Vein endothelial cell (primary cell): ENCODE data around the gene CERCAM. TPM values are rescaled to one million over a fixed set of nuclear protein-coding genes. Genes with fewer than 3 reads are reported as not detected.

Experiments used
- total RNA-seq: library from RNA; depleted of rRNA; stranded (reverse); fragments of >200 nt; gene quantifications from 2 replicates; pipeline ENCODE4 v1.2.3, GENCODE V29; 2012

Gene CERCAM, protein sequence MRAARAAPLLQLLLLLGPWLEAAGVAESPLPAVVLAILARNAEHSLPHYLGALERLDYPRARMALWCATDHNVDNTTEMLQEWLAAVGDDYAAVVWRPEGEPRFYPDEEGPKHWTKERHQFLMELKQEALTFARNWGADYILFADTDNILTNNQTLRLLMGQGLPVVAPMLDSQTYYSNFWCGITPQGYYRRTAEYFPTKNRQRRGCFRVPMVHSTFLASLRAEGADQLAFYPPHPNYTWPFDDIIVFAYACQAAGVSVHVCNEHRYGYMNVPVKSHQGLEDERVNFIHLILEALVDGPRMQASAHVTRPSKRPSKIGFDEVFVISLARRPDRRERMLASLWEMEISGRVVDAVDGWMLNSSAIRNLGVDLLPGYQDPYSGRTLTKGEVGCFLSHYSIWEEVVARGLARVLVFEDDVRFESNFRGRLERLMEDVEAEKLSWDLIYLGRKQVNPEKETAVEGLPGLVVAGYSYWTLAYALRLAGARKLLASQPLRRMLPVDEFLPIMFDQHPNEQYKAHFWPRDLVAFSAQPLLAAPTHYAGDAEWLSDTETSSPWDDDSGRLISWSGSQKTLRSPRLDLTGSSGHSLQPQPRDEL
- total RNA-seq: 22.4 and 44.7 TPM in 2 replicates

DNA sequence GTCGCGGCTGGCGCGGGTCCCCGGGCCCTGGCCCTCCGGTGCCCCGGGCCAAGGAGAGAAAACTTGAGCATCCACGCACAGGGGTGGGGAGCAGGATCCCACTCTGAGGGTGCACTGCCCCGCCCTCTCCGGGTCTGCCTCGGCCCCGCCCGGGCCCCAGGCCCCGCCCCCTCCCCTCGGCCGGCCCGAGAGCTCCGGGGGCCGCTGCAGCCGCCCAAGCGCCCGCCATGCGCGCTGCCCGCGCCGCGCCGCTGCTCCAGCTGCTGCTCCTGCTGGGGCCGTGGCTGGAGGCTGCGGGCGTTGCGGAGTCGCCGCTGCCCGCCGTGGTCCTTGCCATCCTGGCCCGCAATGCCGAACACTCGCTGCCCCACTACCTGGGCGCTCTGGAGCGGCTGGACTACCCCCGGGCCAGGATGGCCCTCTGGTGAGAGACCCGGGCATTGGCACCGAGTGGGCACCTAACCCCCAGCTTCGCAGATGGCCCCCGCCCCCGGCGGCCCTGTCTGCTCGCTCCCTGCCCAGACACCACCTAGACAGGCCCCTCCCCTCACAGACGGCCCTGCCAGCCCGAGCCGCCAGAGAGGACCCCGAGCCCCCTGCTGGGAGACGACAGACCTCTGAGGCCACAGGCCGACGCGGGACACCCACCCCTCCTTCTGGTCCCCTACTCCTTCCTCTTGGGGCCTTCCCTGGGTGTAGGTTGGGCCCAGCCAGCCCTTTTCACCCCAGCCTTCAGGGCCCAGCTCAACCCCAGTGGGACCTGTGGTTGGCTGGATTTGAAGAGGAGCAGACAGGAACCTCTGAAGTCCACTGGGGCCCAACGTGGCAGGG, at the start of gene CERCAM:
Gene CERCAM (plus strand): TSS at position 207 of the 831 bp plus-strand sequence. CDS start 21 bp downstream, at position 228.

DNA sequence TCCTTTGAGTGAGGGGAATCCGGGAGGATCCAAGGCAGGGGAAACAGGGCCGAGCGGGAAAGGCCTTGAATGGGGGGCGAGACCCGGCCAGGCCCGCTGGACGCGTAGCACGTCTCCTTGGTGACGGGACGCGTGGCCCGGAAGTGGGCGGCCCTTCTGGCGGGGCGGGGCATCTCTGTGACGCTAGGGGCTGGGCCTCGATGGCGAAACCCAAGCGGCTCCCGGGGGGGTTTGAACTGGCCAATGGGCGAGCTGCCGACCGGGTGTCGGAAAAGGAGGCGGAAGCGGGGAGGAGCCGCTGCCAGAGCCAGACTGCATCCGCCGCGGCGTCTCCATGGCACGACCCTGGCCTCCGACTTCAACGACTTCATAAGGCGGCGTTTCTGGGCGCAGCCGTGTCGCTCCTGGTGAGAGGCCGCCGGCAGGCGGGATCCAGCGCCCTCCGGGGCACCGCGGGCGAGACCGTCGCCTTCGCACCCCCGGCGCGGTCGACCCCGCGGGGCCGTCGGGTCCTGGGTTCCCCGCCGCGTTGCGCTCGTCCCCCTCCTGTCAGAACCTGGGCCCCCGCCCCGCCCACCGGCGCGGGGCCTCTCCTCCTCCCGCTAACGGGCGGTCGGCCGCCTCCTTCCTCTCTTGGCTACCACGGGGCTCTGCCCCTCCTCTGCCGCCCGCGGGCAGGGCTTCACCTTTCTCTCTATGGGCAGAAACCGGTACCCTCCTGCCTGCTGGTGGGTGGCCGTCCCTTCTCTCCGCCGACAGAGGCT, 35.4 kb downstream of the CERCAM start, which contains the start of gene ODF2:
Gene ODF2 (plus strand): TSS at position 158 of the 764 bp plus-strand sequence. CDS start 86 bp downstream, at position 244.

Other genes starting within 250 kb of the CERCAM start
- gene CIZ1, start 229.3 kb upstream of the CERCAM start, total RNA-seq: 39.7 and 42.5 TPM in 2 replicates
- gene DNM1, start 217.5 kb upstream of the CERCAM start, total RNA-seq: 0.48 and 0.98 TPM in 2 replicates
- gene GOLGA2, start 144.8 kb upstream of the CERCAM start, total RNA-seq: 78.3 and 79.7 TPM in 2 replicates
- 20.5 and 23.5 TPM in 2 replicates for gene SWI5, start 144.6 kb upstream of the CERCAM start, total RNA-seq
- gene TRUB2, start 98.4 kb upstream of the CERCAM start, total RNA-seq: 16.7 and 24.2 TPM in 2 replicates
- 45.7 and 46.2 TPM in 2 replicates for gene COQ4, start 98.0 kb upstream of the CERCAM start, total RNA-seq
- gene SLC27A4, start 80.3 kb upstream of the CERCAM start, total RNA-seq: 39.5 and 40.2 TPM in 2 replicates
- gene URM1, start 49.5 kb upstream of the CERCAM start, total RNA-seq: 49.5 and 49.6 TPM in 2 replicates
- gene ODF2, start 35.1 kb downstream of the CERCAM start, total RNA-seq: 36.6 and 40.5 TPM in 2 replicates
- 17.6 and 22.4 TPM in 2 replicates for gene GLE1, start 83.9 kb downstream of the CERCAM start, total RNA-seq
- 470 and 484 TPM in 2 replicates for gene SPTAN1, start 131.7 kb downstream of the CERCAM start, total RNA-seq
- gene DYNC2I2, start 236.0 kb downstream of the CERCAM start, total RNA-seq: 61.0 and 62.1 TPM in 2 replicates